Activated naive CD4-positive, alpha-beta T cell treated with anti-CD3 and anti-CD28 coated beads, Interleukin-2, amount 10 ng/mL, durations not matched to agents 5 hours and 36 hours (primary cell): ENCODE data around the gene TMEM178B. TPM values are rescaled to one million over a fixed set of nuclear protein-coding genes. Genes with fewer than 3 reads are reported as not detected.

Source experiments
- total RNA-seq, 2 experiments: library from RNA; stranded (reverse); gene quantifications; one replicate each; pipeline ENCODE4 v1.2.3, GENCODE V29; 2021

Gene TMEM178B
- 1 to 10 TPM; 1.2 to 2.6 TPM for total RNA-seq

DNA sequence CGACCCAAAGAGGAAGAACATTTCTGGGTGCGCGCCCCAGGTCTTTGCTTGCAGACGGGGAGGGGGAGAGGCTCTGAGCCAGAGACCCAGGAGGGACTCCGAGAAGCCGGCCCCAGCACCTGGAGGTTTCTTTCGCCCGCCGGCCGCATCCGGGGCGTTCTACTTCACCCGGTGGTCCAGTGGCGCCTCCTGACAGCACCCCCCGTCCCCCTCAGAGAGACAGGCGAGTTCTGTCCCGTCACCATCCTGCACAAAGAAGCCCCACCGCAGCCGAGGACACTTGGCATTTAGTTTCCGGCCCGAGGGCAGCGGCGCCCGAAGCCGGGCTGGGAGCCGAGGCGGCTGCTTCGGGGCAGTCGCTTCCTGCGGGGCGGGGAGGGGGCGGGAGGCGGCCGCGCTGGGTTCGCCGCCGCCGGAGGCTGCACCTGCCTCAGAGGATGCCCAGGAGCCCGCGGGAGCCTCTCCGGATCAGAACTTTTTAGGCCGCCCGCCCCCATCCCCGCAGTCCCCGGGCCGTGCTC, at the start of gene TMEM178B:
TMEM178B (plus strand) TSS at position 424 of the 521 bp plus-strand sequence.

Other genes with a start within 250 kb of the TMEM178B start
- gene BRAF, start 149.1 kb upstream of the TMEM178B start, total RNA-seq, result 10 to 100 TPM; 28.6 to 28.8 TPM
- 10 to 100 TPM; 76.3 to 78.4 TPM for gene MRPS33, start 59.1 kb upstream of the TMEM178B start, total RNA-seq